ENCODE measurements around the gene TTC39A.

TTC39A gene

DNA sequence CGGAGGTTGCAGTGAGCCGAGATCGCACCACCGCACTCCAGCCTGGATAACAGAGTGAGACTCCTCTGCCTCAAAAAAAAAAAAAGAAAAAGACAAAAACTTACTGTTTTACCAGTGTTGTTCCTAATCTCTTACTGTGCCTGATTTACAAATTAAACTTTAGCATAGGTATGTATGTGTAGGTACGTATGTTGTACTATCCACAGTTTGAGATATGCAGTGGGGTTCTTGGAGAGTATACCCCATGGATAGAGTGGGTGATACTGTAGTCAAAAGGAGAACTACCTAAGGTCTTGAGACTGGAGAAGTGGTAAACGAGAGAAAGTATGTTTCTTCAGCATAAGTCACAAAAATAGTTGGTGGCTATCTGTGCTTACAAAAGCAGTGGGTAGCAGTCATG, 55.7 kb downstream of the TTC39A start:
- no peak overlapping the region for H3K4me3 ChIP-seq (replicated peaks; ENCODE audit: low read depth, low read length)
- no peak for DNase-seq (ENCODE audit: extremely low read depth, low read depth)
- no peak for TF ChIP-seq CTCF (IDR thresholded peaks at IDR 0.05; ENCODE audit: low read depth, low read length, missing control alignments)

- DNase-seq (ENCODE audit: extremely low read depth, low read depth): no peak
- no peak overlapping the region for H3K4me3 ChIP-seq (replicated peaks; ENCODE audit: low read depth, low read length)
- TF ChIP-seq CTCF (IDR thresholded peaks at IDR 0.05; ENCODE audit: low read depth, low read length, missing control alignments): no peak
Observed at GRCh38 chr1:51272916-51273315, 57.4 kb downstream of the TTC39A start.

- DNase-seq (ENCODE audit: extremely low read depth, low read depth): no peak
- no peak for TF ChIP-seq CTCF (IDR thresholded peaks at IDR 0.05; ENCODE audit: low read depth, low read length, missing control alignments)
- no peak overlapping the region for H3K4me3 ChIP-seq (replicated peaks; ENCODE audit: low read depth, low read length)
Observed at GRCh38 chr1:51270751-51271150, 59.6 kb downstream of the TTC39A start.

DNA sequence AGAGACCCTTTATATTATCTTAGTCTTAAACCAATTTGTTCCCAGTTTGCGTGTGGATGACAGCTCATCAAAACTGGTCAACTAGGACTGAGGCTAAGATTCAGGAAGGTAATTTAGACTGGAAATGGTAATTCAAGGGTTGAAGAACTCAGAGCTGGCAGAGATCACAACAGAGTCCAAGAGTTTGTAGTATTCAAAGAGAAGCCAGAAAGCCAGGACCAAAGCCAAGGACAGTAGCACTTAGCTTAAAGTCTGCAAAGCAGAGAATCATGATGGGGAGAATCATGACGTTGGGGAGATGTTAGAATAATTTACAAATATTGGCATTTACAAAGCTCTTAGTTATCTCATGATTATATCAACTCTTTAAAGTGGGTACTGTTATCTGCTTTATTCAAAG, 61.7 kb downstream of the TTC39A start:
- TF ChIP-seq CTCF (IDR thresholded peaks at IDR 0.05; ENCODE audit: low read depth, low read length, missing control alignments): no peak
- no peak for DNase-seq (ENCODE audit: extremely low read depth, low read depth)
- H3K4me3 ChIP-seq (replicated peaks; ENCODE audit: low read depth, low read length): no peak overlapping the region

DNA sequence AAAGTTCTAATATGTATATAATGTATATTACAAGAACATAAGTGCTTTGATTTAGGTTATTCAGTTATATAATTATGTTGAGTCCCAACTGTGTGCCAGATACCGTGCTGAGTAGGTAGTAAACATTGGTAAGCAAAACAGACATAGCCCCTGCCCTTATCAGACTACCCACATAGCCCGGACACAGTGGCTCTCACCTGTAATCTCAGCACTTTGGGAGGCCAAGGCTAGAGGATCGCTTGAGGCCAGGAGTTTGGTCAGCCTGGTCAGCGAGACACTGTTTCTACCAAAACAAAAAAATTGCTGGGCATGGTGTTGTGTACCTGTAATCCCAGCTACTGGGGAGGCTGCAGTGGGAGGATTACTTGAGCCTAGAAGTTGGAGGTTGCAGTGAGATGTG, 63.6 kb downstream of the TTC39A start:
- H3K4me3 ChIP-seq (replicated peaks; ENCODE audit: low read depth, low read length): no peak overlapping the region
- DNase-seq (ENCODE audit: extremely low read depth, low read depth): no peak
- TF ChIP-seq CTCF (IDR thresholded peaks at IDR 0.05; ENCODE audit: low read depth, low read length, missing control alignments): no peak

DNA sequence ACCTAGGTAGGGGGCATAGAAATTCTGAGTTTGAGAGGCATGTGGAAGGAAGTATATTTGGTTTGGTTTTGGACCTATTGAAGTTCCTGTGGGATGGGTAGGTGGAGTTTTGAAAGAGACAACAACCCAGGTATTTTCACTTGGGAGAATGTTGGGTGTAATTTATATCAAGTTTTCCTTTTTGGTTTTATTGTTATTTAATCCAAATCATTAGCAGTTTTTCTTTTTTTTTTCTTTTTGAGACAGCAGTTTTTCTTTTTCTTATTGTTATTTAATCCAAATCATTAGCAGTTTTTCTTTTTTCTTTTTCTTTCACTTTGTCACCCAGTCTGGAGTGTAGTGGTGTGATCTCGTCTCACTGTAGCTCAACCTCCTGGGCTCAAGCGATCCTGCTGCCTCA, 64.2 kb downstream of the TTC39A start:
- no peak for TF ChIP-seq CTCF (IDR thresholded peaks at IDR 0.05; ENCODE audit: low read depth, low read length, missing control alignments)
- no peak for DNase-seq (ENCODE audit: extremely low read depth, low read depth)
- H3K4me3 ChIP-seq (replicated peaks; ENCODE audit: low read depth, low read length): no peak overlapping the region

GRCh38 chr1:51265618-51266017, 64.7 kb downstream of the TTC39A start:
- H3K4me3 ChIP-seq (replicated peaks; ENCODE audit: low read depth, low read length): no peak overlapping the region
- no peak for TF ChIP-seq CTCF (IDR thresholded peaks at IDR 0.05; ENCODE audit: low read depth, low read length, missing control alignments)
- no peak for DNase-seq (ENCODE audit: extremely low read depth, low read depth)
